HepG2 (cell line): ENCODE measurements around the gene HSF4. TPM values are rescaled to one million over a fixed set of nuclear protein-coding genes. Genes with fewer than 3 reads are reported as not detected.
A peak's percentile ranks its signal among the peaks of the same experiment; 100 is the strongest.

Experiments used
- ARNT ChIP-seq: fragments of 450-650 bp; IDR thresholded peaks from 2 replicates; pipeline ENCODE4 v1.6.1; 2017
- ASH2L ChIP-seq: fragments of 300-600, 200-600 bp; sonication (generic); IDR thresholded peaks from 2 replicates; pipeline ENCODE4 v1.7.0; 2017; ENCODE audit warnings: low read depth, mild to moderate bottlenecking, moderate library complexity, mixed read lengths, low read length; ENCODE audit not compliant: insufficient read length
- GABPB1 ChIP-seq: IDR thresholded peaks from 2 replicates; pipeline ENCODE4 v1.6.1; 2016; ENCODE audit warnings: mild to moderate bottlenecking, missing genetic modification reagents, moderate library complexity, missing compliant biosample characterization
- NCOA1 ChIP-seq: sonication (generic); formaldehyde crosslinking; IDR thresholded peaks from 2 replicates; pipeline ENCODE4 v1.9.0; 2021; ENCODE audit warnings: missing genetic modification reagents
- PRMT3 ChIP-seq: sonication (generic); formaldehyde crosslinking; IDR thresholded peaks from 2 replicates; pipeline ENCODE4 v1.8.1; 2022; ENCODE audit warnings: low read depth, mild to moderate bottlenecking, moderate library complexity, missing genetic modification reagents, borderline replicate concordance
- SP2 ChIP-seq: sonication (generic); formaldehyde crosslinking; IDR thresholded peaks from 2 replicates; pipeline ENCODE4 v1.5.1; 2020; ENCODE audit warnings: mild to moderate bottlenecking, missing genetic modification reagents
- SRSF1 ChIP-seq: fragments of 200-400 bp; formaldehyde crosslinking; optimal IDR thresholded peaks from 2 replicates; pipeline ENCODE3; 2017; ENCODE audit warnings: mild to moderate bottlenecking, low read depth, low read length, moderate library complexity
- ZFP1 ChIP-seq: IDR thresholded peaks from 2 replicates; pipeline ENCODE4 v1.6.1; 2016
- ZMYM2 ChIP-seq: sonication (generic); formaldehyde crosslinking; IDR thresholded peaks from 2 replicates; pipeline ENCODE4 v1.8.0; 2022; ENCODE audit warnings: mild to moderate bottlenecking, missing genetic modification reagents
- ZNF234 ChIP-seq: sonication (generic); formaldehyde crosslinking; conservative IDR thresholded peaks from 2 replicates; pipeline ENCODE4 v1.5.1; 2020; ENCODE audit warnings: mild to moderate bottlenecking, missing genetic modification reagents
- ZNF30 ChIP-seq: sonication (generic); formaldehyde crosslinking; IDR thresholded peaks from 2 replicates; pipeline ENCODE4 v1.5.0; 2020; ENCODE audit warnings: mild to moderate bottlenecking, missing genetic modification reagents
- ZNF672 ChIP-seq: sonication (generic); formaldehyde crosslinking; IDR thresholded peaks from 2 replicates; pipeline ENCODE4 v1.8.1; 2022; ENCODE audit warnings: missing genetic modification reagents
- ZNF720 ChIP-seq: sonication (generic); formaldehyde crosslinking; IDR thresholded peaks from 2 replicates; pipeline ENCODE4 v1.4.0; 2020; ENCODE audit warnings: missing genetic modification reagents
- ZSCAN22 ChIP-seq: sonication (generic); formaldehyde crosslinking; IDR thresholded peaks from 2 replicates; pipeline ENCODE4 v1.4.0; 2020; ENCODE audit warnings: mild to moderate bottlenecking, missing genetic modification reagents
- polyA plus RNA-seq, 8 experiments: library from polyadenylated mRNA; depleted of rRNA in 3 of 8; stranded (reverse) in 7 of 8; unstranded in 1 of 8; fragments of >200 nt; fragmentation: Illumina TruSeq in 4 of 8; extraction: Trizol in 4 of 8; gene quantifications; 2 replicates each; pipeline versions ENCODE4 v1.2.1 to v1.2.3, GENCODE V29; 2011 to 2016; ENCODE audit warnings: low read depth in 4 of 8, missing spikeins in 1 of 8, mixed read lengths in 1 of 8; ENCODE audit not compliant: insufficient read depth in 1 of 8
- total RNA-seq, 5 experiments: library from RNA; depleted of rRNA; stranded (reverse); fragments of >200 nt; fragmentation: Illumina TruSeq; extraction: Trizol; gene quantifications; 2 replicates each; pipeline ENCODE4 v1.2.3, GENCODE V29; 2016; ENCODE audit warnings: low read depth in 1 of 5
- TF ChIP-seq, protein P1 (sequence below): IDR thresholded peaks from 2 replicates; pipeline ENCODE4 v1.6.1; 2016; ENCODE audit warnings: low read depth, missing genetic modification reagents, missing compliant biosample characterization
- TF ChIP-seq, protein P2 (sequence below): sonication (generic); formaldehyde crosslinking; IDR thresholded peaks from 2 replicates; pipeline ENCODE4 v1.9.0; 2021; ENCODE audit warnings: missing genetic modification reagents, borderline replicate concordance
- TF ChIP-seq, protein P3 (sequence below): IDR thresholded peaks from 2 replicates; pipeline ENCODE4 v1.6.1; 2016; ENCODE audit warnings: missing compliant biosample characterization, missing genetic modification reagents, borderline replicate concordance
- TF ChIP-seq, protein P4 (sequence below): sonication (generic); formaldehyde crosslinking; IDR thresholded peaks from 2 replicates; pipeline ENCODE4 v1.9.0; 2021; ENCODE audit warnings: missing genetic modification reagents, borderline replicate concordance
- TF ChIP-seq, protein P5 (sequence below): sonication (generic); formaldehyde crosslinking; IDR thresholded peaks from 2 replicates; pipeline ENCODE4 v1.4.0; 2020; ENCODE audit warnings: mild to moderate bottlenecking, missing genetic modification reagents

HSF4 gene
- total and polyA plus RNA-seq, 2 of the 13 experiments (the other 11 are each of a cell fraction or from before 2014, with no cell fraction given): 3.5 to 16.9 TPM

DNA sequence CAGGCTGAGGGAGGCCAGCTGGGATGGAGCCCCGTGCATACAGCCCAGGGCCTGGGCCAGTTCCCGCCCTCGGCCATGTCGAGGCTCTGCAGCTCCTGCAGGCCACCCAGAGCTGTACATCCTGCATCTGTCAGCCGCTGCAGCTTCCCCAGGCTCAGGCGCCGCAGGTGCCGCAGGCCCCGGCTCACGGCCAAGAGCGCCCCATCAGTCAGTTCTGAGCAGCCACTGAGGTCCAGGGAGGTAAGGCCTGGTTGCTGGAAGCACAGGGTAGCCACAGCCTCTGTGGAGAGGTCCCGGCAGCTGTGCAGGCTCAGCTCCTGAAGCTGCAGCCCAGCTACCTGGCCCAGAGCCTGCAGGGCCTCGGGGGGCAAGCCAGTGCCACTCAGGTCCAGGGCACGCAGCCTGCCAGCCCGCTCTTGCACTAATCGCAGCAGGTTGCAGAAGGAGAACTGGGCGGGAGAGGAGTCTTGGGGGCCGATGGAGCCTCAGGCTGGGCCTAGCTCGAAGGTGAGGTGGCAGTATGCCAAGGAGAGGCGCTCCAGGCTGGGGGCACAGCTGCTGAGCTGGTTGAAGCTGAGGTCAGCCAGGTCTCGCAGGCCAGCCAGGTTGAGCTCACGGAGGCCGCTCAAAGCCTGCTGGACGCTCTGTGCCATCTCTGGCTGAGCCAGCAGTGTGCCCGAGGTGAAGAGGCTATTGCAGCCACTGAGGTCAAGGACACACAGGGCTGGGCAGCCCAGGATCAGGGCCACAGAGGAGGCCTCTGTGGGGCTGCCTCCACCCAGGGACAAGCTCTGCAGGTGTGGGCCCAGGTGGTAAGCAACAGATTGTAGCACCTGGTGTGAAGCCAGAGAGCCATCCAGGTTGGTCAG is 45.8 kb downstream of the HSF4 start (continued):
- TF ChIP-seq SP2 (CRISPR knock-in tag): no peak
- TF ChIP-seq, protein P1, sequence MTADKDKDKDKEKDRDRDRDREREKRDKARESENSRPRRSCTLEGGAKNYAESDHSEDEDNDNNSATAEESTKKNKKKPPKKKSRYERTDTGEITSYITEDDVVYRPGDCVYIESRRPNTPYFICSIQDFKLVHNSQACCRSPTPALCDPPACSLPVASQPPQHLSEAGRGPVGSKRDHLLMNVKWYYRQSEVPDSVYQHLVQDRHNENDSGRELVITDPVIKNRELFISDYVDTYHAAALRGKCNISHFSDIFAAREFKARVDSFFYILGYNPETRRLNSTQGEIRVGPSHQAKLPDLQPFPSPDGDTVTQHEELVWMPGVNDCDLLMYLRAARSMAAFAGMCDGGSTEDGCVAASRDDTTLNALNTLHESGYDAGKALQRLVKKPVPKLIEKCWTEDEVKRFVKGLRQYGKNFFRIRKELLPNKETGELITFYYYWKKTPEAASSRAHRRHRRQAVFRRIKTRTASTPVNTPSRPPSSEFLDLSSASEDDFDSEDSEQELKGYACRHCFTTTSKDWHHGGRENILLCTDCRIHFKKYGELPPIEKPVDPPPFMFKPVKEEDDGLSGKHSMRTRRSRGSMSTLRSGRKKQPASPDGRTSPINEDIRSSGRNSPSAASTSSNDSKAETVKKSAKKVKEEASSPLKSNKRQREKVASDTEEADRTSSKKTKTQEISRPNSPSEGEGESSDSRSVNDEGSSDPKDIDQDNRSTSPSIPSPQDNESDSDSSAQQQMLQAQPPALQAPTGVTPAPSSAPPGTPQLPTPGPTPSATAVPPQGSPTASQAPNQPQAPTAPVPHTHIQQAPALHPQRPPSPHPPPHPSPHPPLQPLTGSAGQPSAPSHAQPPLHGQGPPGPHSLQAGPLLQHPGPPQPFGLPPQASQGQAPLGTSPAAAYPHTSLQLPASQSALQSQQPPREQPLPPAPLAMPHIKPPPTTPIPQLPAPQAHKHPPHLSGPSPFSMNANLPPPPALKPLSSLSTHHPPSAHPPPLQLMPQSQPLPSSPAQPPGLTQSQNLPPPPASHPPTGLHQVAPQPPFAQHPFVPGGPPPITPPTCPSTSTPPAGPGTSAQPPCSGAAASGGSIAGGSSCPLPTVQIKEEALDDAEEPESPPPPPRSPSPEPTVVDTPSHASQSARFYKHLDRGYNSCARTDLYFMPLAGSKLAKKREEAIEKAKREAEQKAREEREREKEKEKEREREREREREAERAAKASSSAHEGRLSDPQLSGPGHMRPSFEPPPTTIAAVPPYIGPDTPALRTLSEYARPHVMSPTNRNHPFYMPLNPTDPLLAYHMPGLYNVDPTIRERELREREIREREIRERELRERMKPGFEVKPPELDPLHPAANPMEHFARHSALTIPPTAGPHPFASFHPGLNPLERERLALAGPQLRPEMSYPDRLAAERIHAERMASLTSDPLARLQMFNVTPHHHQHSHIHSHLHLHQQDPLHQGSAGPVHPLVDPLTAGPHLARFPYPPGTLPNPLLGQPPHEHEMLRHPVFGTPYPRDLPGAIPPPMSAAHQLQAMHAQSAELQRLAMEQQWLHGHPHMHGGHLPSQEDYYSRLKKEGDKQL (CRISPR knock-in tag): no peak
- no peak for TF ChIP-seq ASH2L
- TF ChIP-seq ZMYM2 (CRISPR knock-in tag): no peak
- TF ChIP-seq SRSF1: peak; percentile 42
- TF ChIP-seq, protein P2, sequence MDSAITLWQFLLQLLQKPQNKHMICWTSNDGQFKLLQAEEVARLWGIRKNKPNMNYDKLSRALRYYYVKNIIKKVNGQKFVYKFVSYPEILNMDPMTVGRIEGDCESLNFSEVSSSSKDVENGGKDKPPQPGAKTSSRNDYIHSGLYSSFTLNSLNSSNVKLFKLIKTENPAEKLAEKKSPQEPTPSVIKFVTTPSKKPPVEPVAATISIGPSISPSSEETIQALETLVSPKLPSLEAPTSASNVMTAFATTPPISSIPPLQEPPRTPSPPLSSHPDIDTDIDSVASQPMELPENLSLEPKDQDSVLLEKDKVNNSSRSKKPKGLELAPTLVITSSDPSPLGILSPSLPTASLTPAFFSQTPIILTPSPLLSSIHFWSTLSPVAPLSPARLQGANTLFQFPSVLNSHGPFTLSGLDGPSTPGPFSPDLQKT (CRISPR knock-in tag): no peak
- TF ChIP-seq, protein P3, sequence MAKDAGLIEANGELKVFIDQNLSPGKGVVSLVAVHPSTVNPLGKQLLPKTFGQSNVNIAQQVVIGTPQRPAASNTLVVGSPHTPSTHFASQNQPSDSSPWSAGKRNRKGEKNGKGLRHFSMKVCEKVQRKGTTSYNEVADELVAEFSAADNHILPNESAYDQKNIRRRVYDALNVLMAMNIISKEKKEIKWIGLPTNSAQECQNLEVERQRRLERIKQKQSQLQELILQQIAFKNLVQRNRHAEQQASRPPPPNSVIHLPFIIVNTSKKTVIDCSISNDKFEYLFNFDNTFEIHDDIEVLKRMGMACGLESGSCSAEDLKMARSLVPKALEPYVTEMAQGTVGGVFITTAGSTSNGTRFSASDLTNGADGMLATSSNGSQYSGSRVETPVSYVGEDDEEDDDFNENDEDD (CRISPR knock-in tag): no peak
- peak; percentile 35; the same call in 1 of the 2 replicates for TF ChIP-seq GABPB1 (CRISPR knock-in tag)
- TF ChIP-seq ZNF30 (CRISPR knock-in tag): no peak
- no peak for TF ChIP-seq ZNF720 (CRISPR knock-in tag)
- TF ChIP-seq, protein P4, sequence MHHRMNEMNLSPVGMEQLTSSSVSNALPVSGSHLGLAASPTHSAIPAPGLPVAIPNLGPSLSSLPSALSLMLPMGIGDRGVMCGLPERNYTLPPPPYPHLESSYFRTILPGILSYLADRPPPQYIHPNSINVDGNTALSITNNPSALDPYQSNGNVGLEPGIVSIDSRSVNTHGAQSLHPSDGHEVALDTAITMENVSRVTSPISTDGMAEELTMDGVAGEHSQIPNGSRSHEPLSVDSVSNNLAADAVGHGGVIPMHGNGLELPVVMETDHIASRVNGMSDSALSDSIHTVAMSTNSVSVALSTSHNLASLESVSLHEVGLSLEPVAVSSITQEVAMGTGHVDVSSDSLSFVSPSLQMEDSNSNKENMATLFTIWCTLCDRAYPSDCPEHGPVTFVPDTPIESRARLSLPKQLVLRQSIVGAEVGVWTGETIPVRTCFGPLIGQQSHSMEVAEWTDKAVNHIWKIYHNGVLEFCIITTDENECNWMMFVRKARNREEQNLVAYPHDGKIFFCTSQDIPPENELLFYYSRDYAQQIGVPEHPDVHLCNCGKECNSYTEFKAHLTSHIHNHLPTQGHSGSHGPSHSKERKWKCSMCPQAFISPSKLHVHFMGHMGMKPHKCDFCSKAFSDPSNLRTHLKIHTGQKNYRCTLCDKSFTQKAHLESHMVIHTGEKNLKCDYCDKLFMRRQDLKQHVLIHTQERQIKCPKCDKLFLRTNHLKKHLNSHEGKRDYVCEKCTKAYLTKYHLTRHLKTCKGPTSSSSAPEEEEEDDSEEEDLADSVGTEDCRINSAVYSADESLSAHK: no peak
- no peak for TF ChIP-seq ZNF234 (CRISPR knock-in tag)
- TF ChIP-seq, protein P5, sequence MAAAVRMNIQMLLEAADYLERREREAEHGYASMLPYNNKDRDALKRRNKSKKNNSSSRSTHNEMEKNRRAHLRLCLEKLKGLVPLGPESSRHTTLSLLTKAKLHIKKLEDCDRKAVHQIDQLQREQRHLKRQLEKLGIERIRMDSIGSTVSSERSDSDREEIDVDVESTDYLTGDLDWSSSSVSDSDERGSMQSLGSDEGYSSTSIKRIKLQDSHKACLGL (CRISPR knock-in tag): no peak
- TF ChIP-seq ZNF672: 0 out of 2 replicates have a peak, but pooled peaks have one; percentile 59
- no peak for TF ChIP-seq PRMT3 (CRISPR knock-in tag)
- TF ChIP-seq ARNT: no peak
- TF ChIP-seq ZFP1 (CRISPR knock-in tag): no peak
- TF ChIP-seq NCOA1: peak; percentile 64; the same call in 1 of the 2 replicates
- TF ChIP-seq ZSCAN22 (CRISPR knock-in tag): no peak
